Stimulated activated CD4-positive, alpha-beta T cell treated with anti-CD3 and anti-CD28 coated beads, Interleukin-15, amount 100 ng/mL, for 48 hours (primary cell): ENCODE data around the gene SMG9.

ENCODE experiments used
- DNase-seq, 2 donors: peaks; one replicate each; pipeline ENCODE4 v3.0.0-alpha.2; 2020; ENCODE audit warnings: low read depth in 2 of 2

The SMG9 gene

DNA sequence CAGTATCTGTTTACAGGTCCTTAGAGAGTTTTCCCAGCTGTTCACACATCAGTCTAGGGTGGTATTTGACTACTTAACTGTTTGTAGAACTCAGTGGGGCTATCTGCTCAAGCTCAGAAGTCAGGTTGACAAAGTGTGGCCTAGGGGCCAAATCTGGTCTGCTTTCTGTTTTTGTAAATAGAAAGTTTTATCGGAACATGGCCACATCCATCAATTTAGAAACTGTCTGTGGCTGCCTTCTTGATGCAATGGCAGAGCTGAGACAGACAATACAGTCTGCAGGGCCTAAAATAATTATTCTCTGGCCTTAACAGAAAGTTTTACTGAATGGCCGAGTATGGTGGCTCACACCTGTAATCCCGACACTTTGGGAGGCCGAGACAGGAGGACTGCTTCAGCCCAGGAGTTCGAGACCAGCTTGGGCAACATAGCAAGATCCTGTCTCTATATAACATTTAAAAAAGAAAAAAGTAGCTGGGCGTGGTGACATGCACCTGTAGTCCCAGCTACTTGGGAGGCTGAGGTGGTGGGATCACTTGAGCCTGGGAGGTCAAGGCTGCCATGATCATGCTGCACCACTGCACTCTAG is 2.4 kb downstream of the SMG9 start:
- no peak for DNase-seq

DNA sequence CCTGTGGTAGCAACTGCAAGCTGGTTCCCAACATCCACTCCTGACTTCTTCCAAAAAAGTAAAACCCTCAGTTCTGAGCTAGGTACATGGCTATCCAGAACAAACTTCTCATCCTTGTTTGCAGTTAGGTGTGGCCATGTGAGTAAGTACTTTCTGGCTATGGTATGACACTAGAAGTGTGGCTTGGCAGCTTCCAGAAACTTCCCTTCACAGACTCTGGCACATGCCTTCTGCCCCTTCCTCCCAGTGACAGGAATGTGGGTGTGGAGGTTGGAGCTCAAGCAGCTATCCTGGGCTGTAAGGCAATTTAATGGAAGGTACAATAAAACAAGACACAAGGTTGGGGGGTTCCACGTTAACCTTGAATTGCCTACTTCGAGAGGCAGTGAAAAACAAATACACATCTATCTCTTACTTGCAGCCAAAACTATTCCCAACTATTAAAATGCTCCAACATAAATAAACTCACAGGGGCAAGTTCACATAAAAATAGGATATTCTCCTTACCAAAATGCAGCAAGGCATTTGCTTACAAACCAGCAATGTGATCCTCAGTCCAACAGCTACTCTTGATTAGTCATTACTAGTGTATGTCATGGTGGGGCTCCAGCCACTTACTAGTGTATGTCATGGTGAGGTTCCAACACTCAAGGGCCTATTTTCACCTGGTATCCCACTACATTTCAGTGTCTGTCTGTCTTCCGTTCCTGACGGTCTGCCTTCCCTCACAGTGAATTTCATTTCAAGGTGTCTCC is 3.1 kb downstream of the SMG9 start:
- DNase-seq: no peak

DNA sequence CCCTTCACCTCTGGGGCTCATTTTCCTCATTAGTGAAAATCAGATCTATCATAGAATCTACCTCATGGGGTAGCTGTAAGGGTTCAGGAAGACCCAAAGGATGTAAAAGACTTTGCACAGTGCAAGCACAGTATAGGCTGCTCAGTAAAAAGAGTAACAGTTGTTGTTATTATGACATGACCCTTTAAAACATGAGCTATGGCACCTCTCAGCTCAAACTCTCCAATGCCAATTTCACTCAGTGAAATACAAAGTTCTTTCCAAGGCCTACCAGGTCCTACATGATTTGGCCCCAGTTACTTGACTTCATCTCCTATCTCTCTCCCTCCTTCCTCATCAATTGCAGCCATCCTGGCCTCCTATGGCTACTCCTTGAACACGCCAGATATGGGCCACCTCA is 4.9 kb downstream of the SMG9 start:
- no peak for DNase-seq

DNA sequence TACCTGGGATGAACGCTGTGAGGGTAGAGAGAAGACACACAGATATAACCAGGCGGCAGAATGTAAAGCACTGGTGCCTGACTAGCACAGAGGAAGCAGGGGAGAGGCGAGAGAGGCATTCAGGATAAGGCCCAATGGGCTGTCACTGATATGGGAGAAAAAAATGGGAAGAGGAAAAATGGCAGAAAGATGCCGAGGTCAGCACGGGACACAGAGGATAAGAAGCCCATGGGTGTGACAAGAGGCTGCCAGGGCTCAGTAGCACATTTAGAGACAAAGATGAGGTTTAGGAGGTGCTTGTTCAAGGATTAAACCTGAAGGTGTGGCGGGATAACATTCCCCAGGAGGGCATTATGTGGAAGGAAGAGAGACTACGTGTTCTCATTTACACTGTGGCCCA is 5.6 kb downstream of the SMG9 start:
- DNase-seq: no peak

DNA sequence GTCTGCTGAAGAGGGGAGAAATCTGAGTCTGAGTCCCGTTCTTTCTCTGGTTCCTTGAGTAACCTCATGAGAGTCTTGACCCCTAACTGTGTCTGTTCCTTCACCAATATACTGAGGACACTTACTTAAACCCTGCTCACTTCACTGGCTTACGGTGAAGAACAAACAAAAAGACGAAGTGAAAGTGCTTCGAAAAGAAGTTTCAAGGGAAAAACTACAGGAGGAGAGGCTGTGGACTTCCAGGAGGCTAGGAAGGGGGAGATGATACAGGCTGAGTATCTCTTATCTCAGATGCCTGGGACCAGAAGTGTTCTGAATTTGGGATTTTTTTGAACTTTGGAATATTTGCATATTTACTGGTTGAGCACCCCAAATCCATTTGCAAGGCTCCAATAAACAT is 6.1 kb downstream of the SMG9 start:
- no peak for DNase-seq

DNA sequence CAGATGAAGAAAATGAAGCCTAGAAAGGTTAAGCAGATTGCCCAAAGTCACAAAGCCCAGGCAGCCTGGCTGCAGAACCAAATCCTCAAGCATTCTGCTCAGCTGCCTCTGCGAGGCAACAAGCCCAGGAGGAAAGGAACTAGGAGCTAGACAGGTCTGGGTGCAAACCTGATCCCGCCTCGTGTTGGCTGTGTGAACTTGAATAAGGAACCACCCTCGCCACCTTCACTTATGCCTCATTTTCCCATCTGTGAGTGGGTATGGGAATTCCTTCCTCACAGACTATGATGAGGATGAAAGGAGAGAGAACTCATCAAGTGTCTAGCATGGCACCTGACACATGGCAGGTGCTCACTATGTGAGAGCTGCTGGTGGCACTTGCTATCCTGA is 6.6 kb downstream of the SMG9 start:
- no peak for DNase-seq

- no peak for DNase-seq
Measured at GRCh38 chr19:43747557-43748204, 7.1 kb downstream of the SMG9 start.

DNA sequence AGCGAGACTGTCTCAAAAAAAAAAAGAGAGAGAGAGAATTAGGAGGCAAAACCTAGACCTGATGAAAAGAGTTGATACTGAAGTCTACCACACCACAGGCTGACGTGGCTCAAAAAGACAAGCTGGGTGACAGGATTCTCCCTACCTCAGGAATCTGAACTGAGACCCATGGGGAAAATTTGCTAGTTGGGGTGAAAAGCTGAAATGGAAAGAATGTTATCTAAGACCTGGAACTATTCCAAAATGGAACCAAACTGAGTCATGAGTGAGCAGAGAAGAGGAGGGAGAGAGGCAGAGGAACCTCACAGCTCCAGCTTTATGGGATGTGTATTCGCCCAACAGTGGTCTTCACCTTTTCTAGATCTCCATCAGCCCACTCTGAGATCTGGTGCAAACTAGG is 11.7 kb downstream of the SMG9 start:
- DNase-seq: no peak

DNA sequence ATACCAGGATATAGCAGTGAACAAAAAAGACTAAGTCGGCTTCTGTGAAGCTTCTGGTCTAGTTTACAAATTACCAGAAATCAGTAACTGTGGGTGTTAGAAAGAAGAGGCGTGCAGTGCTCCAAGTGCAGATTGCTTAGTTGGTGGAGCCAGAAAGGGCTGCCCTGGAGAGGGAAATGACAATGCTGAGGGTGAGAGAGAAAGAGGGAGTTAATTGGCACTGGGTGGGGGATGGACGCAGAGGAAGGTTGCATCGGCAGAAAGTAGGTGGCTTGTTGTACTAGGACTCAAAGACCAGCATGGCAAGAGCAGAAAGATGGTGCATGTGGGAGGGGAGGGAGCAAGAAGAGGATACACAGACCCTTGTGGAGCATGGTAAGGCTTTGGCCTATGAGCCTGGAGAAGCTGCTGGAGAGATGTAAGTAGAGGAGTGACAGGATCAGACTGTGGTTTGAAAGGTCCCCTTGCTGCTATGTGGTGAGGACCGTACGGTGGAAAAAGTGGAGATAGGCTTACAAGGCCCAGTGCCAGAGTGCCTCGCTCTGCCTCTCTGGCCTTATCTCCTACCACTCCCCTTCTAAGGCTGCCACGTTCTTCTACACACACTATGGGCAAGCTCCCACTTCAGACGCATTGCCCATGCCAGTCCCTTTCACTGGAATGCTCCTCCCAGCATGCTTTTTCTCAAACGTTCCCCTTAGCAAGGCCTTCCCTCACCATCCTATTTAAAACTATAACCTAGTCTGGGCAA is 13.5 kb downstream of the SMG9 start:
- DNase-seq: no peak

DNA sequence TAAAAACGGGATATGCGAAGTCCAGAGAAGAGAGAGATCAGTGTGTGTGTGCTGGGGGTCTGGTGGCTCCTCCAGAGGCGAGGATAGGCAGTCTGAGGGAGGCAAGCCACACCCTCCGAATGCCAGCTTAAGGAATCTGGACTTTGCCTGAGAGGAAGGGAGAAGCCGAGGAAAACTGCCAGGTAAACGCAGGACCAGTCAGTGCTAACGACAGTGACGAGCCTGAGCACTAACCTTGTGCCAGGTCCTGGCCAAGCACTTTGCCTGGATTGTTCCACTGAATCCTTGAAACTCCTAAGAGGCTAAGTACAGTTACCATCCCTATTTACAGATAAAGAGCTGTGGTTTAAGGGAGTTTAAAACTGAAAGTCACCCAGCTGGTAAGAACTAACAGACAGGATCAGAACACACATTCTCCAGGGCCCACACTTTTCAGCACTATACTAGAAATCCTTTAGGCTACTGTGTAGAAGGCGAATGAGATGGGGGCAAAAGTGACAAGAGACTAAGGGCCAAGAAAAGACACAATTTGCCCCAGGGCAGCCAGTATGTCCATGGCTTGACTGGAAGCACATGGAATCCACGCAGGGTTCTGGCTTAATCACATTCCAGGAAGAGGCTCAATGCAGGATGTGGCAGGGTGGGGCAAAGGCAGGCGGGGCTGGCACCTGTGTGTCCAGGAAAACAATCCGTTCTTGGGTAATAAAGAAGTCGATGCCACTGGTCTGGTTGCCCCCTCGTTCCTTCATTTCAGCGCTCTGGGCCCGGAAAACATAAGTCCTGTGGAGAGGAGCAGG is 15.1 kb downstream of the SMG9 start:
- no peak for DNase-seq

DNA sequence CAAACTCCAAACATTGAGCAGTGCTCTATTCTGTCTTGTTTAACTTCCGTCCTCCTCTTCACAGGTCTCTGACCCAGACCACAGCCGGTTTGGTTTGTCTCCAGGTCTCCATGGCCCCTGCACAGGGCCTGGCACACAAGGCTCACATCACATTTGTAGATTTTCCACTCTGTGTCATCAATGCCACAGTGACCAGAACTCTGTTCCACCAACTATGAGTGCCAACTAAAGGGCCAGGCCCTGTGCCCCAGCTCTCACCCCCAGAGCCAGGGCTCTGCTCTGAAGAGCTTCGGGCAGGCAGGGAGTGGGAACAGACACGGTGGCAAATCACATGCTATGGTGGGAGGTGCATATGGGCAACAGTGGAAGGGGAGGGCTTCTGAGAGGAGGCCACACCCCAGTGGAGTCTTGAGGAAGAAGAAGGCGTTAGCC is 16.0 kb downstream of the SMG9 start:
- DNase-seq: no peak

- DNase-seq: no peak
Measured at GRCh38 chr19:43735957-43736356, 18.8 kb downstream of the SMG9 start.

DNA sequence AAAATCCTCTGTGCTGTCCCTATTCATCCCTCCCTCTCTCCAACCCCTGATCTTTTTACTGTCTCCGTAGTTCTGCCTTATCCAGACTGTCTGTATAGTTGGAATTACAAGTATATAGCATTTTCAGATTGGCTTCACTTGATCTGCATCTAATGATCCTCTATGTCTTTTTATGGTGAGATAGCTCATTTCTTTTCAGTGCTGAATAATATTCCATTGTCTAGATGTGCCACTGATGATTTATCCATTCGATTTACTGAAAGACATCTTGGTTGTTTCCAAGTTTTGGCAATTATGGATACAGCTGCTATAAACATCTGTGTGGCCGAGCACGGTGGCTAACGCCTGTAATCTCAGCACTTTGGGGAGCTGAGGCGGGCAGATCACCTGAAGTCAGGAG is 19.7 kb downstream of the SMG9 start:
- no peak for DNase-seq

DNA sequence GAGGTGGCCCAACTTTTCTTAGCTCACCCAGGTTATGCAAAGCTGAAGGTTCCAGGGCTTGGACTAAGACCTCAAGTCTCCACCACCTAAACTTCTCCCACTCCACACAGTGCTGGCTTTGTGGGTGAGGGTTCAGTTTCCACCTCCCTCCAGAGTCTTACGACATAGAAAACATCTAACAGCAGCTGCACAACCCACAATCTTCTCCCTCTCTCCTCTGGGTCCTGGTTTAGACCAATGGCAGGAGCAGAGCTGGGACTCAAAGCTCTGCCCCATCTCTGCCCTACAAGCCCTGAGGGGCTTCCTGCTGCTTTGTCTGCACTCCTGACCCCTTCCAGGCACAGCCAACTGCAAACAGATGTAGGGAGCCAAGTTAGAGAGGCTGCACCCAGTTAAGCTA is 22.9 kb downstream of the SMG9 start:
- no peak for DNase-seq

- no peak for DNase-seq
Measured at GRCh38 chr19:43731346-43731745, 23.4 kb downstream of the SMG9 start.

- no peak for DNase-seq
Measured at GRCh38 chr19:43729919-43730318, 24.8 kb downstream of the SMG9 start.

GRCh38 chr19:43727593-43727853 is 27.2 kb downstream of the SMG9 start:
- no peak for DNase-seq

- DNase-seq: no peak
Measured at GRCh38 chr19:43726736-43727592, 27.8 kb downstream of the SMG9 start.

DNA sequence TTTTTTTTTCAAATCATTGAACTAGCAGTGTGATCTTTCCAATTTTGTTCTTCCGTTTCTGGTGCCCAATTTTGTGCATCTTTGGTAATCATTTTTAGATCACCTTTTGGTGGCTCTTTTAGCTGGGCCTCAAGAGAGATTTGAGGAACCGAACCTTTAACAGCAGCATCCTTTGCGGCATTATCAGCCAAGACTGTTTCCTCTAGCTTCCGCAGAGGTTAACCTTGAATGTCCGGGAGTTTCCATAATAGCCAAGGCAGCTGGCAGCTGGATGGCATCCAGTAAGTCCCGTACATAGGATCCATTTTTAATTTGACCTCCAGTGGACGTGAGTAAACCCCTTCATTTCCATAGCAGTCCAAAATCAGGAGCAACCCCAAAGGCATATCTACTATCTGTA is 29.3 kb downstream of the SMG9 start:
- no peak for DNase-seq

GRCh38 chr19:43724896-43725295 is 29.9 kb downstream of the SMG9 start:
- no peak for DNase-seq

- no peak for DNase-seq
Measured at GRCh38 chr19:43723588-43723987, 31.2 kb downstream of the SMG9 start.
